Common myeloid progenitor, CD34-positive (primary cell): ENCODE results near the gene SPC24.

Experiments
- CTCF ChIA-PET: fragments of 350-600 bp; sonication (Branson Sonifier 250); formaldehyde crosslinking; loops from one replicate; lab custom pipeline; 2021; ENCODE audit warnings: antibody characterized with exemption; lab: Charles Lee
- POLR2A ChIA-PET: fragments of 350-600 bp; sonication (Branson Sonifier 250); formaldehyde crosslinking; loops from one replicate; lab custom pipeline; 2021; ENCODE audit warnings: antibody characterized with exemption; lab: Charles Lee
- DNase-seq, 3 donors: peaks; one replicate each; pipeline versions ENCODE4 v3.0.0 to v3.0.0-alpha.2; 2013
- H3K27ac ChIP-seq, 2 experiments: 1 replicate in 1 of 2; 2 replicates in 1 of 2; pipeline ENCODE4 v1.7.0; 2013; ENCODE audit warnings: inconsistent platforms in 2 of 2, low read length in 2 of 2, mild to moderate bottlenecking in 2 of 2, low read depth in 1 of 2, moderate library complexity in 1 of 2; ENCODE audit not compliant: severe bottlenecking in 2 of 2, insufficient read depth in 1 of 2, poor library complexity in 1 of 2
- H3K27me3 ChIP-seq, 5 experiments: replicated peaks in 2 of 5; 1 replicate in 3 of 5; 2 replicates in 2 of 5; pipeline versions ENCODE4 v1.6.1 to v1.7.0; 2013; ENCODE audit warnings: low read length in 4 of 5, mild to moderate bottlenecking in 2 of 5, moderate library complexity in 2 of 5, inconsistent platforms in 1 of 5; ENCODE audit not compliant: insufficient read depth in 5 of 5, control insufficient read depth in 4 of 5
- H3K36me3 ChIP-seq, 4 experiments: 1 replicate in 2 of 4; 2 replicates in 2 of 4; pipeline versions ENCODE4 v1.6.1 to v1.7.0; 2013; ENCODE audit warnings: low read length in 3 of 4, control low read depth in 1 of 4, mild to moderate bottlenecking in 1 of 4; ENCODE audit not compliant: control insufficient read depth in 4 of 4, insufficient read depth in 4 of 4
- H3K4me1 ChIP-seq, 4 experiments: 1 replicate in 3 of 4; 2 replicates in 1 of 4; pipeline versions ENCODE4 v1.6.1 to v1.7.1; 2013; ENCODE audit warnings: low read length in 3 of 4, mild to moderate bottlenecking in 3 of 4, control low read depth in 1 of 4, inconsistent platforms in 1 of 4, moderate library complexity in 1 of 4; ENCODE audit not compliant: control insufficient read depth in 4 of 4, insufficient read depth in 4 of 4; ENCODE audit errors: control extremely low read depth in 1 of 4
- H3K4me3 ChIP-seq, 7 experiments: 1 replicate in 4 of 7; 2 replicates in 3 of 7; pipeline versions ENCODE4 v1.5.1 to v1.7.0; 2013; ENCODE audit warnings: mild to moderate bottlenecking in 7 of 7, low read length in 6 of 7, moderate library complexity in 6 of 7, inconsistent platforms in 2 of 7, low read depth in 2 of 7, control low read depth in 1 of 7; ENCODE audit not compliant: insufficient read depth in 4 of 7, control insufficient read depth in 1 of 7; ENCODE audit errors: extremely low read depth in 1 of 7
- H3K9me3 ChIP-seq, 5 experiments: 1 replicate in 4 of 5; 2 replicates in 1 of 5; pipeline versions ENCODE4 v1.6.1 to v1.7.1; 2013; ENCODE audit warnings: low read length in 4 of 5, mild to moderate bottlenecking in 2 of 5, inconsistent platforms in 1 of 5, low read depth in 1 of 5, moderate library complexity in 1 of 5; ENCODE audit not compliant: control insufficient read depth in 4 of 5, insufficient read depth in 2 of 5; ENCODE audit errors: control extremely low read depth in 1 of 5
- WGBS: methylation state at CpG from one replicate; pipeline ENCODE4 v1.1.5; 2013; ENCODE audit not compliant: insufficient coverage; 5-methylcytosine and 5-hydroxymethylcytosine counted together

SPC24 gene

DNA sequence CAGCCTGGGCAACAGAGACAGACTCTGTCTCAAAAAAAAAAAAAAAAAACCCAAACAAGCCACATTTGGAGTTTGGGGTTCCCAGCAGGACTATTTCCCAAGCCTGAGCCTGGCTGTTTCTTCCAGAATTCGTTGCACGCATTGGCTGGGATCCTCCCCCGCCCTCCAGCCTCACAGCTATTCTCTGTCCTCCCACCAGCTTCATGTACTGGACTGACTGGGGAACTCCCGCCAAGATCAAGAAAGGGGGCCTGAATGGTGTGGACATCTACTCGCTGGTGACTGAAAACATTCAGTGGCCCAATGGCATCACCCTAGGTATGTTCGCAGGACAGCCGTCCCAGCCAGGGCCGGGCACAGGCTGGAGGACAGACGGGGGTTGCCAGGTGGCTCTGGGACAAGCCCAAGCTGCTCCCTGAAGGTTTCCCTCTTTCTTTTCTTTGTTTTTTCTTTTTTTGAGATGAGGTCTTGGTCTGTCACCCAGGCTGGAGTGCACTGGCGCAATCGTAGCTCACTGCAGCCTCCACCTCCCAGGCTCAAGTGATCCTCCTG, 39.6 kb downstream of the SPC24 start:
- WGBS: 96% methylated on average over 9 of the region's 11 CpGs
- Histone ChIP-seq H3K36me3 (peaks cover 14 to 90% (median 69%) of the 10 kb centered on the region in 4 experiments), H3K27me3 (no peaks in the 10 kb centered on the region), H3K27ac (no peak overlapping the region), H3K4me1 (no peaks in the 10 kb centered on the region), H3K4me3 (no peak overlapping the region), H3K9me3 (no peaks in the 10 kb centered on the region)
- DNase-seq: no peak
- ChIA-PET CTCF (interaction anchor here (1.3 to 1.7 kb wide), 2 partner anchors 8 to 13 kb away, joined by 3 to 5 read pairs; no protein-coding TSS in a partner anchor), POLR2A (interaction anchor here (0.6 kb wide), 1 partner anchor 37 kb away, joined by 3 read pairs; no protein-coding TSS in a partner anchor)

DNA sequence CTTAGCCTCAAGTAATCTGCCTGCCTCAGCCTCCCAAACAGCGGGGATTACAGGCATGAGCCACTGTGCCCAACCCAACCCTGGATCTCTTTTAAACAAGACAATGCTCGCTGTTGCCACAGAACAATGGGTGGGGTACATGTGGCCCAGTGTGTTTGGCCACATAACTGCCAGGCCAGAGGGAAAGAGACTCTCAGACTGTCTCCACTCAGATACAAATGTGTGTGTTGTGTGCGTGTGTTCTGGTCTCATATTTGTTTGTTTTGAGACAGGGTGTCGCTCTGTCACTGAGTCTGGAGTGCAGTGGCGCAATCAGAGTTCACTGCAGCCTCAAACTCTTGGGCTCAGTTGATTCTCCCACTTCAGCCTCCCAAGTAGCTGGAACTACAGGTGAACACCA, 40.5 kb downstream of the SPC24 start:
- no peaks in the 10 kb centered on the region for H3K27me3 ChIP-seq
- no peaks in the 10 kb centered on the region for H3K4me1 ChIP-seq
- H3K27ac ChIP-seq: no peak overlapping the region
- DNase-seq: no peak
- 94% methylated on average over 3 of the region's 5 CpGs for WGBS
- H3K4me3 ChIP-seq: no peak overlapping the region
- peaks cover 10 to 85% (median 66%) of the 10 kb centered on the region in 4 experiments for H3K36me3 ChIP-seq
- ChIA-PET CTCF (interaction anchor here (1.3 to 1.7 kb wide), 2 partner anchors 9 to 14 kb away, joined by 3 to 5 read pairs; no protein-coding TSS in a partner anchor), POLR2A (no interaction called here)
- no peaks in the 10 kb centered on the region for H3K9me3 ChIP-seq

DNA sequence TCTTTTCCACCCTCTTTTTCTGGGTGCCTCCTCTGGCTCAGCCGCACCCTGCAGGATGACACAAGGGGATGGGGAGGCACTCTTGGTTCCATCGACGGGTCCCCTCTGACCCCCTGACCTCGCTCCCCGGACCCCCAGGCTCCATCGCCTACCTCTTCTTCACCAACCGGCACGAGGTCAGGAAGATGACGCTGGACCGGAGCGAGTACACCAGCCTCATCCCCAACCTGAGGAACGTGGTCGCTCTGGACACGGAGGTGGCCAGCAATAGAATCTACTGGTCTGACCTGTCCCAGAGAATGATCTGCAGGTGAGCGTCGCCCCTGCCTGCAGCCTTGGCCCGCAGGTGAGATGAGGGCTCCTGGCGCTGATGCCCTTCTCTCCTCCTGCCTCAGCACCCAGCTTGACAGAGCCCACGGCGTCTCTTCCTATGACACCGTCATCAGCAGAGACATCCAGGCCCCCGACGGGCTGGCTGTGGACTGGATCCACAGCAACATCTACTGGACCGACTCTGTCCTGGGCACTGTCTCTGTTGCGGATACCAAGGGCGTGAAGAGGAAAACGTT, 42.4 kb downstream of the SPC24 start:
- DNase-seq: no peak
- H3K4me3 ChIP-seq: no peak overlapping the region
- 96% methylated on average over 26 of the region's 27 CpGs for WGBS
- peaks cover 7 to 88% (median 69%) of the 10 kb centered on the region in 4 experiments for H3K36me3 ChIP-seq
- H3K4me1 ChIP-seq: no peaks in the 10 kb centered on the region
- no peaks in the 10 kb centered on the region for H3K27me3 ChIP-seq
- ChIA-PET CTCF (no interaction called here), POLR2A (no interaction called here)
- no peak overlapping the region for H3K27ac ChIP-seq
- no peaks in the 10 kb centered on the region for H3K9me3 ChIP-seq

DNA sequence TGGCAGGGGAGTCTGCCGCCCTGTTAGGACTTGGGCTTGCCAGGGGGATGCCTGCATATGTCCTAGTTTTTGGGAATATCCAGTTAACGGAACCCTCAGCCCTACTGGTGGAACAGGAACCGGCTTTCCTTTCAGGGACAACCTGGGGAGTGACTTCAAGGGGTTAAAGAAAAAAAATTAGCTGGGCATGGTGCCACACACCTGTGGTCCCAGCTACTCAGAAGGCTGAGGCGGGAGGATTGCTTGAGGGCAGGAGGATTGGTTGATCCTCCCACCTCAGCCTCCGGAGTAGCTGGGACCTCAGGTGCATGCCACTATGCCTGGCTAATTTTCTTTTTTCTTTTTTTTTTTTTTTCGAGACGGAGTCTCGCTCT, 43.8 kb downstream of the SPC24 start:
- H3K36me3 ChIP-seq: peaks cover 8 to 85% (median 65%) of the 10 kb centered on the region in 4 experiments
- H3K9me3 ChIP-seq: no peaks in the 10 kb centered on the region
- H3K27me3 ChIP-seq: no peaks in the 10 kb centered on the region
- CTCF ChIA-PET: interaction anchor here (1.1 to 3.1 kb wide), 2 partner anchors 14 to 24 kb away, joined by 5 to 15 read pairs; no protein-coding TSS in a partner anchor
- H3K4me1 ChIP-seq: no peaks in the 10 kb centered on the region
- no peak overlapping the region for H3K27ac ChIP-seq
- DNase-seq: no peak
- H3K4me3 ChIP-seq: no peak overlapping the region
- POLR2A ChIA-PET: interaction anchor here (0.6 to 1.2 kb wide), 2 partner anchors 12 to 14 kb away, joined by 3 to 4 read pairs; no protein-coding TSS in a partner anchor
- WGBS: 100% methylated on average over 4 of the region's 8 CpGs

DNA sequence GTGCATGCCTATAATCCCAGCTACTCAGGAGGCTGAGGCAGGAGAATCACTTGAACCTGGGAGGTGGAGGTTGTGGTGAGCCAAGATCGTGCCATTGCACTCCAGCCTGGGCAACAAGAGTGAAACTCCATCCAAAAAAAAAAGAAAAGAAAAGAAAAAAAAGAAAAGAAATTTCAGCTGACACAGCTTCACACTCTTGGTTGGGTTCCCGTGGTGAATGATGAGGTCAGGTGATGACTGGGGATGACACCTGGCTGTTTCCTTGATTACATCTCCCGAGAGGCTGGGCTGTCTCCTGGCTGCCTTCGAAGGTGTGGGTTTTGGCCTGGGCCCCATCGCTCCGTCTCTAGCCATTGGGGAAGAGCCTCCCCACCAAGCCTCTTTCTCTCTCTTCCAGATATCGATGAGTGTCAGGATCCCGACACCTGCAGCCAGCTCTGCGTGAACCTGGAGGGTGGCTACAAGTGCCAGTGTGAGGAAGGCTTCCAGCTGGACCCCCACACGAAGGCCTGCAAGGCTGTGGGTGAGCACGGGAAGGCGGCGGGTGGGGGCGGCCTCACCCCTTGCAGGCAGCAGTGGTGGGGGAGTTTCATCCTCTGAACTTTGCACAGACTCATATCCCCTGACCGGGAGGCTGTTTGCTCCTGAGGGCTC, 44.3 kb downstream of the SPC24 start:
- H3K4me3 ChIP-seq: no peak overlapping the region
- H3K36me3 ChIP-seq: peaks cover 13 to 85% (median 65%) of the 10 kb centered on the region in 4 experiments
- H3K27me3 ChIP-seq: no peaks in the 10 kb centered on the region
- CTCF ChIA-PET: interaction anchor here (1.1 to 3.1 kb wide), 3 partner anchors 10 to 23 kb away, joined by 4 to 15 read pairs (median 5); no protein-coding TSS in a partner anchor
- DNase-seq: no peak
- no peaks in the 10 kb centered on the region for H3K4me1 ChIP-seq
- no peak overlapping the region for H3K27ac ChIP-seq
- 94% methylated on average over 13 of the region's 15 CpGs for WGBS
- H3K9me3 ChIP-seq: no peaks in the 10 kb centered on the region
- POLR2A ChIA-PET: interaction anchor here (0.8 to 1.2 kb wide), 2 partner anchors 15 to 19 kb away, joined by 3 to 4 read pairs; no protein-coding TSS in a partner anchor

DNA sequence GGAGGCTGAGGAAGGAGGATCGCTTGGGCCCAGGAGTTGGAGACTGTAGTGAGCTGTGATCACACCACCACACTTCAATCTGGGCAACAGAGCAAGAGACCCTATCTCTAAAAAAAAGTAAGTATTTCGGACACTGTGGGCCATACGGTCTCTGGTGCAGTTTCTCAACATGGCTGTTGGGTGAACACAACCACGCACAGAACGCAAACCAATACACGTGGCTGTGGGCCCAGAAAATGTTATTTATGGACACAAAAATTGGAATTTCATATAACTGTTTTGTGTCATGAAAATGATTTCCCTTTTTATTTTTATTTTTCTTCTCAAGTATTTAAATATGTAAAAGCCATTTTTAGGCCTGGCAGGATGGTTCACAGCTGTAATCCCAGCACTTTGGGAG, 46.8 kb downstream of the SPC24 start:
- ChIA-PET CTCF (interaction anchor here (1.2 to 3.1 kb wide), 3 partner anchors 14 to 21 kb away, joined by 3 to 15 read pairs (median 5); no protein-coding TSS in a partner anchor), POLR2A (no interaction called here)
- Histone ChIP-seq H3K36me3 (peaks cover 27 to 85% (median 68%) of the 10 kb centered on the region in 4 experiments), H3K27ac (no peak overlapping the region), H3K9me3 (no peaks in the 10 kb centered on the region), H3K4me3 (no peak overlapping the region), H3K27me3 (no peaks in the 10 kb centered on the region), H3K4me1 (no peaks in the 10 kb centered on the region)
- no peak for DNase-seq
- 98% methylated on average over 6 of the region's 6 CpGs for WGBS
